T-helper 22 cell (primary cell): ENCODE results near the gene DNAJC4.

ENCODE experiments used
- DNase-seq: peaks from one replicate; pipeline ENCODE4 v3.0.0-alpha.2; 2020; ENCODE audit warnings: low read depth

DNAJC4 gene, protein sequence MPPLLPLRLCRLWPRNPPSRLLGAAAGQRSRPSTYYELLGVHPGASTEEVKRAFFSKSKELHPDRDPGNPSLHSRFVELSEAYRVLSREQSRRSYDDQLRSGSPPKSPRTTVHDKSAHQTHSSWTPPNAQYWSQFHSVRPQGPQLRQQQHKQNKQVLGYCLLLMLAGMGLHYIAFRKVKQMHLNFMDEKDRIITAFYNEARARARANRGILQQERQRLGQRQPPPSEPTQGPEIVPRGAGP

DNA sequence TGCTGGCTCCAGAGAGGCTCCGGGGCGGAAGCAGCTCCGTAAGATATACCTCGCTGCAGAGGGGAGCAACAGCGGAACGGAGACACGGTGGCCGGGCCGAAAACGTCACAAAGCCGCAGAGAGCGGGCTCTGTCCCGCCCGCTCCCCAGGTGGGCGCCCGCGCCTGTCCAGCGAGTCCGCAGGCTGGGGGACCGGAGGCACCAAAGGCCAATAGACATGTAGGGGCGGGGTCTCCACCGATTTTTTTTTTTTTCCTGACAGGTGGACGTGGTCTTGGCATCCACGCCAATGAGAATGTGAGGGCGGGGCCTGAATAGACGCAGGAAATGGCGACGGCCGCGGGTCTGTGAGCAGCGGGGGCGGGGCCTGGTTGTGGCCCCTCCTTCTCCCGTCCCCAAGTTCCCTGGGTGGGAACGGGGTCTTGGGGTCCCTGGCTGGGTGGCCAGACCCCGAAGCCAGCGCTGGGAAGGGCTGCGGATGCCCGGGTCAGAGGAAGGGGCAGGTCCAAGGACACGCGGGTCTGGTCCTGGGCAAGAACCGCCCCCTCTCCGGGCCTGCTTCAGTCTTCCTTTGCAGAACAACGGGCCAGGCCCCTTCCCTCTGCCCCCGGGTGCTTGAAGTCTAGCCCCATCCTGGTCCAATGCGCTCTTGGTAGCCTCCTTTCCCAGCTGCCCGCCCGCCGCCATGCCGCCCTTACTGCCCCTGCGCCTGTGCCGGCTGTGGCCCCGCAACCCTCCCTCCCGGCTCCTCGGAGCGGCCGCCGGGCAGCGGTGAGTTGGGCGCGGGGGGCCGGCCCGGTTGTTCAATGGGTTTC lies at the start of gene DNAJC4:
Gene DNAJC4, plus strand, starts transcription at position 378 of the 814 bp plus-strand sequence. Its CDS starts 307 bp downstream, at position 685.
- DNase-seq = peak; percentile 83

DNA sequence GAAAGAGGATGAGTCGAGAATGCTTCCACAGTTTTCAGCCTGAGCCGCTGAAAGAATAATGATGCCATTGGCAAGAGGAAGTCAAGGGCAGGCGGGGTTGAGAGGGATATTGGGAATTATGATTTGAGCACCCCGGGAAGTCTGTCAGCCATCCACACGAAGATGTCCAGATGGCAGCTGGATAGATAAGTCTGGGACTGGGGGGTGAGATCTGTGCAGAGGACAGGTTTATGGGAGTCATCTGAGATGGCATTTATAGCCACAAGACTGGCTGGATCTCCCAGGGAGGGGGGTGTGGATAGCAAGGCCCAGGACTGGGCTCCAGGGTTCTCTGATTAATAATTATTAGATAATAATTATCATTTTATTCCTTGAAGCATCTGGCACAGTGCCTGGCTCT lies 49.5 kb upstream of the DNAJC4 start:
- DNase-seq = no peak

DNA sequence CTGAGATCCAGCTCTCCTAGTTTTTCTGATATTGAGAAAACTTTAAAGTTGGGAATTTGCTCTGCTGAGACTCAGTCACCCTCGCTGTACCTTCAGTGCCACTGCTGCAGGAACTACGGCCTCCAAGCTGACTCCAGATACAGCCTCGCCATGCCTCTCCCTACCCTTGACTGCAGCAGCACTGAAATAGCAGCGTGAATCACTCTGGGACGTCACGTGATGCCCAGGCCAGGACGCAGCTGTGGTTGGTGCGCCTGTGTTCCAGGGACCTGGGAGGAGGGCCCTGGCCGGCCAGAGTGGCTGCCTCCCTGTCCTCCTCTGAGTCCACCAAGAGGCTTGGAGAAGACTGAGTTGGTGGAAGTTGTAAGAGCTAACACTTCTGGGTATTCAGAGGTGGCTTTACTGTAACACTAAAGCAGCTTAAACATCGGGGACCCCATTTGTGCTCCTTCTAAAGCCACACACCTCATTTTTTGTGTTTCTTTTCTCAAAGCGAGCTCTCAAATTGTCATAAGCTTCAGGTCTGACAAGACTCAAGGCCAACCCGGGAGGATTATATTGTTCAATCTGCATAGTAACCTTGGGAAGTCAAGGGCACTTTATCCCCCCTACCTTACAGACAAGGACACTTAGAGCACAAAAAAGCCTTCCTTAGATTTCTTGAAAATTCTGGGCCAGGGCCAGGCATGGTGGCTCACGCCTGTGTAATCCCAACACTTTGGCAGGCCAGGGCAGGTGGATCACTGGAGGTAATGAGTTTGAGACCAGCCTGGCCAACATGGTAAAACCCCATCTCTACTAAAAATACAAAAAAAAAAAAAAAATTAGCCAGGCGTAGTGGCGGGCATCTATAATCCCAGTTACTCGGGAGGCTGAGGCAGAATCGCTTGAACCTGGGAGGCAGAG lies 48.6 kb upstream of the DNAJC4 start:
- no peak for DNase-seq

DNA sequence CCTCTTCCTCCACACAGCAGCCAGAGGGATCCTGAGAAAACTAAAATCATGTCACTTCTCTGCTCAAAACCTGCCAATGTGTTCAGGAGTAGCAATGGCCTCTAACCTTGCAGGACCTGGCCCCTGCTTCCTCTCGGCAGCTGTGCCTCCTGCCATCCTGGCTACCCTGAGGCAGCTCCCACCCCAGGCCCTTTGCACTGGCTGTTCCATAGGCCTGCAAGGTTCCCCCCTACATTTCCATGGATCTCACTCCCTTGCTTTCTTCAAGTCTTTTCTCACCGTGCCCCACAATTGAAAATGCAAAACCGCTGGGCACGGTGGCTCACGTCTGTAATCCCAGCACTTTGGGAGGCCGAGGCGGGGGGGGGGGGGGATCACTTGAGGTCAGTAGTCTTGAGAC lies 46.5 kb upstream of the DNAJC4 start:
- DNase-seq = no peak

DNA sequence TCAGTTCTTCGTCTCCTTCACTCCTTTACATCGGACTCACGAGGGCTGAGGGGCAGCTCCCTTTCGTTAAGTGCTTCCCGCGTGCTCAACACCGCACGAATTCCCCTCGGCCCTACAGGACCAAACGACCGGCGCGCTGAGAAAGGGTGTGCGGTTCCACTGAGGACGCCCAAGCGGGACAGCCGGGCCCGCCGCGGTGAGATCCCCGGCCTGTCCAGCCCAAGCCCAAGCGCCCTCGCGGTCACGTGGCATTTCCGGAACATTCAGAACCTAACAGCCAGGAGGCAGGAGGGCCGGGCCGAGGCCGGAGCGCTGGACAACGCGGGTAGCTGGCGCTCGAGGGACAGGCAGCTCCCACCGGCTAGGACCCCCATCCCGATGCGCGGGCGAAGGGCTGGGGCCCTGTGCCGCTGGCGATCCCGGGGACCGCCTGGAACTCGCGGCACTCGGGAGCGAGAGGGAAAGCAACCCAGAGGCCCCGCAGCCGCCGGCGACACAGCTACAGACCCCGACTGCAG lies 45.1 kb upstream of the DNAJC4 start:
- DNase-seq = no peak

DNA sequence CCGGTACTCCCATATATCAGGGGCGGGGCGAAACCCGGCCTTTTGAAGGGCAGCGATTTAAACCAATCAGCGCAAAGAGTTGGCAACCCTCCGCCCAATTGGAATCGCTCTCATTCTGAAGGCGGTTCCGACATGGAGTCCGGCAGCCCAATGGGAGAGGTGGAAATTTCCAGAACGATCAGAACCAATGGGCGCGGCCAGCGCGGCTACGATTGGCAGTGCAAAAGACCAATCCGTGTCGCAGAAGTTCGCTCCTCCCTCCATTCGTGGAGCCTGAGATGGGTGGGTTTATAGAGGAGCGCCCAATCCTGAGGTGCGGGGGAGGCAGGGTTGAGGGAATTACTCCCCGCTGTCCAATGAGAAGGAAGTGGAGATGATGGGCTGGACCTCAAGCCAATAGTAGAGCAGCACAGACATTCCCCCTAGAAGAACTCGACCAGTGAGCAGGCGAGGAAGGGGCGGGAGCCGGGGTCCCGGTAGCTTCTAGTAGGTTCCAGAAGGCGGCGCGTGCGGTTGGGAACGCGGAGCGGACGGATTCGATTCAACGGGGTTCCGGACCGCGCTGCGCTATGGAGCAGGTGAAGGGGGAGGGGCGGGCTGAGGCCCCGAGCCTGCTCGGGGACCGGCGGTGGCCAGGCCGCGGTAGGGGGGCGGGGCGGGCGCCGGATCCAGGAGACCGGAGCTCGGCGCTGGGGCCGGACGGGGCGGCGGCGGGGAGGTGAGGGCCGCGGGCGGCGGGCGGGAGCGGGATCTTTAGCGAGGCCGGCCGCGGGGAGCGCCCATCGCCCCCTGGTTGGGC lies 44.5 kb upstream of the DNAJC4 start, which contains the start of gene STIP1:
Gene STIP1, plus strand, starts transcription at position 479 of the 799 bp plus-strand sequence. Its CDS starts 91 bp downstream, at position 570.
- peak; percentile 99 for DNase-seq

DNA sequence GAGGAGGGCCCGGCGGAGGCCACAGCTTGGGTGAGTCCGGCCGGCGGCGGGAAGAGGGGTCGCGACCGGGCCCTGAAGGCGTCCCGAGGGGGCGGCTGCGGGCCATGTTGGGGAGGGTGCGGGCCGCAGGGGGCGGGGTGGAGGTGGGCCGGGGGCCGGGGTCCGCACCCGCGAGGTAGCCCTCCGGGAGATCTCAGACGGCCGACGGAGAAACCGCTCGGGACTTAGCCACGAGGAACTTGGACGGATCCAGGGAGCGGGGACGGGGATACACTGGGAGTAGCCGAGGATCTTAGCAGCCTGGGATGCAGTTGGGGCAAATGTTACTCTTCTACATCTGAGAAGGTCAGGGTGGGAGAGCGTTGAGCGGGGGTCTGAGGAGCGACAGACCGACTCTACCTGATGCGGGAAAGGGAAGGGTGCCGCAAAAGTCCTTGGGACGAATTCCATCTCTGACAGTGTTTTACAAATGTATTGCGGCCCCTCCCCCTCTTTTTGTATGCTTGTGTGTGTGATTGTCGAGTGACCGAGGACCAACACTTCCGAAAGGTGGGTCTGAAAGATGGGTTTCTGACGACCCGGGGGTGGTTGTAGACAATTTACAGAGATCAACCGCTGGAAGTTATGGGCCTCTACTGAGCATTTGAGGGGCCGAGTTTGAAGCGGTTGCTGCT lies 43.7 kb upstream of the DNAJC4 start:
- DNase-seq = no peak

DNA sequence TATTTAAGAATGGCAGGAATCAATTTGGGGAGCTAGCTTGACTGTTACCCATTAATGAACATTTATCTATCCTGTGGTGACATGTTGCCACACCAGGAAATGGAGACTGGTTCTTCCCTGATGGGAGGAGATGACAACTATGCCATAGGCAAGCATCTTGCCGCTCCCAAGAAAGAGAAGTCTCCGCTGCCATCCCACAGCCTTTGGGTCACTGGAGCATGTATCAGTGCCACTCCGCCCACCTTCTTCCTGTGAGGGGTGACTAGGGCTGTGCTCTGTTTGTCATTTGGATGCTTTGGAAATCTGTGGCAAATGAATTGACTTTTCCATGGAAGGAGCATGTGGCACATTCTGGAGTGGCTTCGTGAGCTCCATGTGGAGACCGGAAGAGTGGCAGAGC lies 37.9 kb upstream of the DNAJC4 start:
- no peak for DNase-seq

DNA sequence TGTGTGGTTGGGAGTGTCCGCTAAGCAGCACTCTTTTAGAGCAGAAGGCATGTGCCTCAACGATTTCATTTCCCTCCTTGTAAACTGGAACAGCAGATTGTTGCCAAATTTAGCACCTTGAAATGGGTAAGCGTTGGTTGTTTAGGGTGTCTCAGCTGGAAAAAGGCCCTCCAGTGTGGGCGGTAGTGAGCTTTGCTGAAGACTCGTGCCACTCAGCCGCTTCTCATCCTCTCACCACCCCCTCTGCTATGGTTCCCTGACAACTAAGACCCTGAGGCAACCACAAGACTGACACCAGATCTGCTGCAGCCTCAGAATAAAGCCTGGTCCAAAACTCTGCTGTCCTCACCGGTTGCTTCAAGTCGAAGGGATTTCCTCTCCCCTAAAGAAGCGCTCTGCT lies 33.7 kb upstream of the DNAJC4 start:
- DNase-seq = no peak

DNA sequence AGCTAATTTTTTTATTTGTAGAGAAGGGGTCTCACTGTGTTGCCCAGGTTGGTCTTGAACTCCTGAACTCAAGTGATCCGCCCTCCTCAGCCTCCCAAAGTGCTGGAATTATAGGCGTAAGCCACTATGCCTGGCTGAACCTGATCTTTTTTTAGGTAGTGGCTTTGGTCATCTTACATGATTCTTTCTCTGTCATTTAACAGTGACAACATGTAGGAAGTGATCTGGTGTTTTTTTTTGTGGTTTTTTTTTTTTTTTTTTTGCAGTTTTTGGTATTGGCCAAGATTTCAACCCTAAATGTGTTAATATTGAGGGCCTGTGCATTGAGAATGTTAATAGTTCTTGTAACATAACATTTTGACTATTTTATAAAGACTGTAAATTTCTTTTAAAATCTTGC lies 31.8 kb upstream of the DNAJC4 start:
- no peak for DNase-seq

DNA sequence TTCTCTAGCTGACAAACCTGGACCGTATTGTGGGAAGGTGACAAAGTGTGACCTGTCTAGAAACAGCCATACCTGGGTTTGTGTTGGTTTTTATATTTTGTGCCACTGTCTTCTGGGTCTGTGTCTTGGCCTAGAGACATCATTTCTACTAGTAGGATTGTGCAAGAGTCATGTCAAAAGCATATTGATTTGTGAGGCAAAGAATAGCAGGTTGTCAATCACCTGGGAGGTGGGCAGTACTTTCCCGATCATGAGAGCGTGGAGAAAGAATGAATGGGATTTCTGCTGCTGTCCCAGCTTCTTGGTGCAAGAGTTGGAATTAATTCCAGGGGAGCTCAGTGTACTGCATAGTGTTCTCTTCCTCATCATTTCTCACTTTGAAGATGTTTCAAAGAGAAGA lies 28.8 kb upstream of the DNAJC4 start:
- DNase-seq = no peak

DNA sequence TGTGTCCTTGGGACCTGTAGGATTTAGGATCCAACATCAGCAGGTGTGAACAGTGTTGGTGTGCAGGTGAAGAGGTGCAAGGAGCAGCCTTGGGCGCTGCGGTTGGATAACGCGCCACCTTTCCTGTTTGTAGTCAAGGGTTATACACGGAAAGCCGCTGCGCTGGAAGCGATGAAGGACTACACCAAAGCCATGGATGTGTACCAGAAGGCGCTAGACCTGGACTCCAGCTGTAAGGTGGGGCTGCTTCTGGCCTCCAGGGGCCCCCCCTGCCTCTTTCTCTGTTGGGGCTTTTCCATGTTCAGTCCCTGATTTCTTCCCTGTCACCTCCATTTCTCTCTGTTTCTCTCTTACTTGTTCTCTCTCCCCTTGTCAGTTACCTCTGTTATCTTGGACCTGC lies 27.4 kb upstream of the DNAJC4 start:
- DNase-seq = no peak

DNA sequence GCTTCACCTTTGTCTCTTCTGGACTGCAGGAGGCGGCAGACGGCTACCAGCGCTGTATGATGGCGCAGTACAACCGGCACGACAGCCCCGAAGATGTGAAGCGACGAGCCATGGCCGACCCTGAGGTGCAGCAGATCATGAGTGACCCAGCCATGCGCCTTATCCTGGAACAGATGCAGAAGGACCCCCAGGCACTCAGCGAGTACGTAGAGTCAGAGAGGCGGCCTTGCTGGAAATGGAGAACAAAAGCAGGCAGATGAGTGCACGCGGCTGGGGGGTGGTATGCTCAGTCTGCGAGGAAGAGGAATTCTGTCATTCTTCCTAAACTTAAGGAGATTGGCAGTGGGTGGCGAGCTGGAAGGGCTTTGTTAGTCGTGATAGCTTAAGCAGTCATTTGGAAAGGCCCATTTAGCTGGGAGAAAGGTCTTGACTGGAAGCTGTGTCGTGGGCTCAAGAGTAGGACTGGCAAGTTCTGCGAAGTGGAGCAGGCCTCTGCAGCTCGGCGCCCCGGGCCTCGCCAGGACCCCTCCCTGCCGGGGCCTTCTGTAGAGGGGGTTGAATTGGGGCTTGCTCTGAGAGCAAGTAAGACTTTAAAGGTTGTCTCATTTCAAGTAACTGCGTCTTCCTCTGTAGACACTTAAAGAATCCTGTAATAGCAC lies 26.8 kb upstream of the DNAJC4 start:
- DNase-seq = no peak

DNA sequence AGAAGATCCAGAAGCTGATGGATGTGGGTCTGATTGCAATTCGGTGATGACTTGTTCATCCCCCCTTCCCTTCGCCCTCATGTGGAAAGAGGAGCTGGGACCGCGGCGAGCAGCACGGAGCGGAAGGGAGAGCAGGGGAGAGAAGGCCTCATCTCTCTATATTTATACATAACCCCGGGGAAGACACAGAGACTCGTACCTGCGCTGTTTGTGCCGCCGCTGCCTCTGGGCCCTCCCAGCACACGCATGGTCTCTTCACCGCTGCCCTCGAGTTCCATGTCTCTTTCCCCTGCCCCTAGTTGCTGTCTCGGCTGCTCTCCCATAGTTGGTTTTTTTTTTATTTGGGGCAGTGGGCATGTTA lies 26.3 kb upstream of the DNAJC4 start:
- no peak for DNase-seq

DNA sequence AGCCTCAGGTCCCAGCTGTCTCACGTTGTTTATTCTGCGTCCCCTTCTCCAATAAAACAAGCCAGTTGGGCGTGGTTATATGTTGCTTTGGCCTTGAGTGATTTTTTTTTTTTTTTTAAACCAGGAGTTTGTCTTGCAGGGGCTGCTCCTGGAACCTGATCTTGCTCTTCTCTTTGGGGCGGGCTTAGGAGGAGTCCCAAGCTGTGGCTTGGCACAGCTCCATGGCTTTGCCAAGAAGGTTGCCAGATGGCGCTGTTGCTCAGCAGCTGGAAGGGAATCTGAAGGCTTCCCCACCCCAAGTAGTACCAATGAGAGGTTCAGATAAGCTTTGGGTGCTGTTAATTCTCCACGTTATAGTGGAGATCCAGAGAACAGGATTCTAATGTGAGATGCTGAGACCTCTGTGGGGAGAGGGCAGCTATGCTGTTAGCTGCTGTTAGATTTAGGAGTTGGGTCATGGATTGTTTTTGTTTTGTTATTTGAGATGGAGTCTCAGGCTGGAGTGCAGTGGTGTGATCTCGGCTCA lies 25.8 kb upstream of the DNAJC4 start:
- peak; percentile 67 for DNase-seq

DNA sequence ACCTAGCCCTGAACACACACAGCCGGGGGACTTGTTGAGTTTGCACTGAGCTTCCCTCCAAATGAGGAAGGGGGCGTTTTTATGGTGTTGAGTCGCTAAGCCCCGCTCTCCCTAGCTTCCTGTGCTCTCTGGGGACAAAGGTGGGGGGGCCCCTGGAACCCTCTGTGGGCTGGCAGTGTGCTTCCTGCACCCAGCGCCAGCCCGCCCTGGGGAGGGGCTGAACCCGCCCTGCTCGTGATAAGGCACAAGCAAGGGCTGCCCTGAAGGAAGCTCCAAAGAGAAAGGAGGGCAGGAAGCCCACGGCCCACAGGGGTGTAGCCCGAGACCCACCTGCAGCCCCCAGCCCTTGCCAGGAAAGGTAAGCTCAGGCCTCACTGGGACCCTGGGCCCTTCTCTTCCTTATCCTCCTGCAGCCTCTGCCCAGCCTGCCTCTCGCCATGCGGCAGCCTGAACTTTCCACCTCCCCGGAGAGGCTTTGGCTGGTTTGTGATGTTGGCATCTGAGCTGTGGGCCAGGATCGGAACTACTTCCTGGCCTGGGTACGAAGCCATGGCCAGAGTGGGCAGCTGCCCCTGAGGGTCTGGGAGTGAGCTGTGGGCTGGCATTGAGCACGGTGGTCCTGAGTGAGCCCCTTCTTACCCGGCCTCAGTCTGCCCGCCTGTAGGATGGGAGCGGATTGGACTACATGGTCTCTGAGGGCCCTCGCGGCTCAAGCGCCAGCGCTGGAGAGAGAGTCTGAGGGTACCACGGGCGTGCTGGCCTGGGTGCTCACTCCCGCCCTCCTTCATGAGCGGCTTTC lies 23.7 kb upstream of the DNAJC4 start, which contains the start of gene FERMT3:
Gene FERMT3, plus strand, starts transcription at position 265 of the 799 bp plus-strand sequence. CDS start 644 bp downstream, outside the sequence.
- DNase-seq = peak; percentile 59

DNA sequence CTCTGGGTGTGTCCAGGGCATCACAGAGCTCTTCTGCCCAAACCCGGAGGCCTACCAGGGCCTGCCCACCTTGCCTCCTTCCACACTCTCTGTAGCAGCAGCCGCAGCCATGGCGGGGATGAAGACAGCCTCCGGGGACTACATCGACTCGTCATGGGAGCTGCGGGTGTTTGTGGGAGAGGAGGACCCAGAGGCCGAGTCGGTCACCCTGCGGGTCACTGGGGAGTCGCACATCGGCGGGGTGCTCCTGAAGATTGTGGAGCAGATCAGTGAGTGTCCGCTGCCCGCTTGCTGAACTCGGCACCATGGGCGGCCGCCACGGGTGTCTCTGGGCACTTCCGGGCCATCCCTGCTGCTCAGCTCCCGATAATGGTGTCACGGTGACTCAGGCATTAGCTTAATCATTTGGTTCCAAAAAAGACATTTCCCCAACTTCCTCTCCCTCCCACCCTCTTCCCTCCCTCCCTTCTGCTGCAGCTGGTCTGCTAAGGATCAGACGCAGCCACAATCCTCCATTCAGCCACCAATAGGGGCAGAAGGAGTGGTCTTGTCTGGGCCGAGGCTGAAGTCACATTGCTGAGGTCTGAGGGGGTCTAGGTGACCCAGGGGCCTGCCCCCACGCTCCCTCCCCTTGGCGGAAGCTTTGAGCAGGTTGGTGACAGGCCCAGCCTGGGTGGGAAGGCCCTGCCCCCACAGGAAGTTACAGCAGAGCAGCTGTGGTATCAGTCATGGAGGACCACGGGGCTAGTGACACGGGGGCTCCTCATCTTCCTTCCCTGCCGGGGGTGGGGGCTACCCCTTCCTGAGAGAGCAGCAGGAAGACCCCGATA lies 22.9 kb upstream of the DNAJC4 start:
- DNase-seq = peak; percentile 59
